D721Med (cell line): ENCODE data around the gene FSTL5.
A peak's percentile ranks its signal among the peaks of the same experiment; 100 is the strongest.

ENCODE experiments used
- DNase-seq: peaks from one replicate; pipeline ENCODE4 v3.0.0; 2011; ENCODE audit warnings: low spot score; ENCODE audit not compliant: insufficient read length
- FAIRE-seq: peaks from 2 replicates; lab custom pipeline; 2011; peaks lifted over from hg19 to GRCh38; lab: Jason Lieb, UNC
- TF ChIP-seq, protein P1 (sequence below): IDR thresholded peaks from 2 replicates; pipeline ENCODE4 v1.5.1; 2012; ENCODE audit warnings: mild to moderate bottlenecking, control low read depth; ENCODE audit not compliant: insufficient read depth; ENCODE audit errors: missing control alignments

The FSTL5 gene

DNA sequence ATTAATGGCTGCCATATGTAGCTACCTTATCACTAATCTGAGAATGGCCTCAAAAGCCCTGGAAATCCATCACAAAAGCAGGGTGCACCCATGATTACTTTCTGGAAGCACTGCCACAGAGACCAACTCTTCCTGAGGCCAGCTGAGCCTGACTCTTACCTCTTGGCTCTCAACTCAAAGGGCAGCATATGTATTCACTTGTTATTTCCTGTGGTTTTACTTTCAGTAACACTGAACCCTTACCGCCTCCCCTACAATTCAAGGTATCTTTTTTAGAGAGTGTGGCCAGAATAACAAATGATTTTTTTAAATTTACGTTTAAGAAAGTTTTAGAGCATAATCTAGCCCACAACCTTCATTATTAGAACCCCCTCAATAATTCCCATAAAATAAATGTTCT is 434.9 kb downstream of the FSTL5 start:
- TF ChIP-seq, protein P1, sequence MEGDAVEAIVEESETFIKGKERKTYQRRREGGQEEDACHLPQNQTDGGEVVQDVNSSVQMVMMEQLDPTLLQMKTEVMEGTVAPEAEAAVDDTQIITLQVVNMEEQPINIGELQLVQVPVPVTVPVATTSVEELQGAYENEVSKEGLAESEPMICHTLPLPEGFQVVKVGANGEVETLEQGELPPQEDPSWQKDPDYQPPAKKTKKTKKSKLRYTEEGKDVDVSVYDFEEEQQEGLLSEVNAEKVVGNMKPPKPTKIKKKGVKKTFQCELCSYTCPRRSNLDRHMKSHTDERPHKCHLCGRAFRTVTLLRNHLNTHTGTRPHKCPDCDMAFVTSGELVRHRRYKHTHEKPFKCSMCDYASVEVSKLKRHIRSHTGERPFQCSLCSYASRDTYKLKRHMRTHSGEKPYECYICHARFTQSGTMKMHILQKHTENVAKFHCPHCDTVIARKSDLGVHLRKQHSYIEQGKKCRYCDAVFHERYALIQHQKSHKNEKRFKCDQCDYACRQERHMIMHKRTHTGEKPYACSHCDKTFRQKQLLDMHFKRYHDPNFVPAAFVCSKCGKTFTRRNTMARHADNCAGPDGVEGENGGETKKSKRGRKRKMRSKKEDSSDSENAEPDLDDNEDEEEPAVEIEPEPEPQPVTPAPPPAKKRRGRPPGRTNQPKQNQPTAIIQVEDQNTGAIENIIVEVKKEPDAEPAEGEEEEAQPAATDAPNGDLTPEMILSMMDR, result no peak
- FAIRE-seq, result no peak

DNA sequence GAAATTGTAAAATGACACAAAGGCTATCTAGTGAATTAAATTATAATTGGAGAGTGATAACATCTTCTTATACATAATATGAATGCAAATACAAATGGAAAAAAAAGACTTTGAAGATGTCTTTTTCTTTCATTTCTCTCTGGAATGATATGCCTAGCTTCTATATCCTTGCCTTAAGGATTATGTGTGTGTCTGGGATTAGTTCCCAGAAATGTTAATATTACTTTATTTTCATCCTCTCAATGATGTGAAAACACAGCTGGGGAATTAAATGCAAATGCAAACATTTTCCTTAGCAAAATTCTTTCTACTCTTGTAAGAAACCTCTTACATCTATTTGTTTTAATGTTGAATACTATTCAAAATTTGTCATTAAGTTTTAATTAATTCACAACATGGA is 441.9 kb downstream of the FSTL5 start:
- no peak for DNase-seq
- TF ChIP-seq, protein P1, result no peak
- no peak for FAIRE-seq

More for the DNA sequence above, 434.9 kb downstream of the FSTL5 start:
- DNase-seq, result no peak

DNA sequence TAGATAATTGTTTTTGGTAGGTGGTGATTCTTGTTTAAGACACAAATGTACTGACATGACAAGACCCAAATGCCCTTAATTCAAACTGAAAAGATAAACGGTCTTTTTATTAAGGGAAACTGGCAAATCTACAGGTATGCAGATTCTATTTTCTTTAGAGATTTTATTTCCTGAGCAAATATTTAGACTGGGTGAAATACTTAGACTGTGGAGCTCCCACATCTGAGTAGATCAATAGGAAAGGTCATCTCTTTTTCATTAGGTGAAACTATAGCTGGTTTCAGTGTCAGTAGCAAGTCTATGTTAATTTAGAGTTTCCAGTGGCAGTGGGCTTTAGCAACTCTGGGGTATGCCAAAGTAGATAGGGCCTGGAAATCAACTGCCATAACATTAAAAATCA is 446.7 kb downstream of the FSTL5 start:
- FAIRE-seq, result no peak
- TF ChIP-seq, protein P1, result no peak
- DNase-seq, result no peak

DNA sequence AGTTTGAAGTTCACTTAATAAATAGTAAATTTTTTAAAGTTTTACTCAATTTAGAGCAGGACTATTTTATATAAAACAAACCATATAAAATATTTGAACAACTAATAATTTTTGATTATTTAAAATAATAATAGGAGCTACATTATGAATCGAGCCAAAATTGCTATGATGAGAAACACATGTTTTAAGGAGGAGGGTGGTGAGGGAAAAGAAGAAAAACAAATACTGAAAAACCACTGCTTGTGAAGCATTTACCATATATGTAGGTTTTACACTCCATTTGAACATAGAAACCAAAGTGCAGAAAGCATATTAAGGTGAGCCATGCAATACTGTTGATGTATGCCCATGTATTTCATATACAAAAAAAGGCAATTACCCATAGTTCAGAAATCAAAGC is 448.9 kb downstream of the FSTL5 start:
- FAIRE-seq (no peak), DNase-seq (no peak)
- TF ChIP-seq, protein P1, result no peak

DNA sequence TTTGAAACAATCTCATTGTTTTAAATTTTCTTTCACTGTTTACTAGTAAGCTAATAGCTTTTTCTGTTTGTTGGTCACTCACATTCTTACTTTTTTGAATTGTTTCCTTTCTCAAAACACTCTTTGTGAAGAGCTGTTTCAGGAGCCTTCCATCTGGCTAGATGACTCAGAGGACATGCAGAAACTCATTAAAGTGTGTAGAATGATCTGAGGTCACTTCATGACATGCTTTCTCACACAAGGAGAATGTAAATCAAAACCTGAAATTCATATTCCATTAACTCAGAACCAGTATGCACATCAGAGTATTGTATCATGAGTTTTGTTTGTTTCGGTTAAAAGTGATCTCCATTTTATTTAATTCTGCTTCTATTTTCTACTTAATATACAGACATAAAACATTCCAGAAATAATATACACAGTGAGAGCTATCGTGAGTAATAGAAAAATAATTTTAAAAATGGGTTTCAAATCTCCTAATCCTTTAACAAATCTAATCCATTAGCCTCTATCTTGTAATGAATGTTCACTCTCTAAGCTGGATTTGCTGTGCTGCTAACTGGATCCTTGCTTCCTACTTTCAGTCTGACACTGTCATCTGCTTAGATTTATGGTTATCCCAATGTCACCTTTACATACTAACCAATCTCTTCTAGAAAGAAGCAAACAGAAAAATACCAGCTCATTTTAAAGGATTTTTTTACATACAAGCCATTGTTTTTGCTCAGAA is 449.6 kb downstream of the FSTL5 start:
- DNase-seq, result no peak
- FAIRE-seq, result peak; percentile 99
- TF ChIP-seq, protein P1, result no peak

DNA sequence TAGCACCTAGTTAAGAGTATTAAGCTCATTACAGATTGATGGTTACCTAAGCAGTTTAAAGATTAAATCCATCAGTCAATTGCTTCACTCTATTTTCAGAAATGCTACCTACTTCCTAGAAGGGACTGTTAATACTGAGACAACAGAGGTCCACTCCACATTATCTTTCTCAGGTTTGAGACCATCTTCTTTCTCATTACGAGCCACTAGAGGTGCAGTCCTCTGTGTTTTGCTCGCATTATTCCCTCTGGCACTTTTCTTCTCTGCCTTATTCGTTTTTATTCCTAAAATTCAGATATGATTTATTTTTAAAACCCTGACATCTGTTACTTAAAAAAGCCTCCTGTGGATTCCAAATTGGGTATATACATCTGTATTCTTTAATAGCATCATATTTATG is 459.1 kb downstream of the FSTL5 start:
- no peak for DNase-seq
- FAIRE-seq, result peak; percentile 99

DNA sequence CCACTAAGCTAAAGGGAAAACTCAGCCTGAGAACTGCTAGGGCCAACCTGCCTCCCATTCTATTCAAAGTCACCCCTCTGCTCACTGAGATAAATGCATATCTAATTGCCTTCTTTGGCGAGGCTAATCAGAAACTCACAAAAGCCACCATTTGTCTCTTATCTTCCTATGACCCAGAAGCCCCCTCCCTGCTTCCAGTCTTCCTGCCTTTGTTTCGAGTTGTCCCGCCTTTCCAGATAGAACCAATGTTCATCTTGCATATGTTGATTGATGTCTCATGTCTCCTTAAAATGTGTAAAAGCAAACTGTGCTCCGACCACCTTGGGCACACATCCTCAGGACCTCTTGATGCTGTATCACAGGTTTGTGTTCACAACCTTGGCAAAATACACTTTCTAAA is 459.8 kb downstream of the FSTL5 start:
- no peak for DNase-seq
- FAIRE-seq, result peak; percentile 6
- TF ChIP-seq, protein P1, result no peak

More for the DNA sequence above, 459.1 kb downstream of the FSTL5 start:
- TF ChIP-seq, protein P1, result peak; percentile 17
